NB4 (cell line): ENCODE results near the gene FFAR1.

Experiments used
- MYC ChIP-seq: IDR thresholded peaks from 2 replicates; pipeline ENCODE4 v1.6.1; 2011; ENCODE audit warnings: low read depth, low read length
- POLR2A ChIP-seq: IDR thresholded peaks from 2 replicates; pipeline ENCODE4 v1.6.1; 2011; ENCODE audit warnings: mild to moderate bottlenecking; ENCODE audit not compliant: insufficient read length; ENCODE audit errors: extremely low read depth
- TF ChIP-seq, protein P1 (sequence below): IDR thresholded peaks from one replicate; pipeline ENCODE4 v1.5.1; 2012; ENCODE audit warnings: low read depth, low read length
- TF ChIP-seq, protein P2 (sequence below): IDR thresholded peaks from 2 replicates; pipeline ENCODE4 v1.6.1; 2011; ENCODE audit warnings: low read depth, low read length

DNA sequence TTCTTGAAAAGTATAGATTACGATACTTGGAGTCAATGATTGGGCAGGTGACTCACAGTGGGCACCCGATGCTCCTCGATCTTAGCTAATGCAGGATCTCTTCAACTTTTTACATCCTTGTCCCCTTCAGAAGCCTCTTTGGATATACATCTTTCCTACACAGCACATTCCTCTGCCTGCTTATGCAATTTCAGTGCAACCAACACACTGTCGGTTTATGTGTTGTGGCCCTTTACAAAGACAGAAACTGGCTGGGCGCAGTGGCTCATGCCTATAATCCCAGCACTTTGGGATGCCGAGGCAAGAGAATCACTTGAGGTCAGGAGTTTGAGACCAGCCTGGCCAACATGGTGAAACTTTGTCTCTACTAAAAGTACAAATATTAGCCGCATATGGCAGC lies 25.8 kb downstream of the FFAR1 start:
- TF ChIP-seq, protein P1, sequence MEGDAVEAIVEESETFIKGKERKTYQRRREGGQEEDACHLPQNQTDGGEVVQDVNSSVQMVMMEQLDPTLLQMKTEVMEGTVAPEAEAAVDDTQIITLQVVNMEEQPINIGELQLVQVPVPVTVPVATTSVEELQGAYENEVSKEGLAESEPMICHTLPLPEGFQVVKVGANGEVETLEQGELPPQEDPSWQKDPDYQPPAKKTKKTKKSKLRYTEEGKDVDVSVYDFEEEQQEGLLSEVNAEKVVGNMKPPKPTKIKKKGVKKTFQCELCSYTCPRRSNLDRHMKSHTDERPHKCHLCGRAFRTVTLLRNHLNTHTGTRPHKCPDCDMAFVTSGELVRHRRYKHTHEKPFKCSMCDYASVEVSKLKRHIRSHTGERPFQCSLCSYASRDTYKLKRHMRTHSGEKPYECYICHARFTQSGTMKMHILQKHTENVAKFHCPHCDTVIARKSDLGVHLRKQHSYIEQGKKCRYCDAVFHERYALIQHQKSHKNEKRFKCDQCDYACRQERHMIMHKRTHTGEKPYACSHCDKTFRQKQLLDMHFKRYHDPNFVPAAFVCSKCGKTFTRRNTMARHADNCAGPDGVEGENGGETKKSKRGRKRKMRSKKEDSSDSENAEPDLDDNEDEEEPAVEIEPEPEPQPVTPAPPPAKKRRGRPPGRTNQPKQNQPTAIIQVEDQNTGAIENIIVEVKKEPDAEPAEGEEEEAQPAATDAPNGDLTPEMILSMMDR: no peak
- TF ChIP-seq, protein P2, sequence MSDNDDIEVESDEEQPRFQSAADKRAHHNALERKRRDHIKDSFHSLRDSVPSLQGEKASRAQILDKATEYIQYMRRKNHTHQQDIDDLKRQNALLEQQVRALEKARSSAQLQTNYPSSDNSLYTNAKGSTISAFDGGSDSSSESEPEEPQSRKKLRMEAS: no peak
- TF ChIP-seq MYC (no peak), POLR2A (no peak)
